Suppressor macrophage treated with lipopolysaccharide for 1 hour (primary cell): ENCODE measurements around the gene HBG1.
A peak's percentile ranks its signal among the peaks of the same experiment; 100 is the strongest.
"Not testable (repeated sequence)": the region's sequence is repeated elsewhere in the genome, so short reads cannot be mapped to it uniquely, and the experiment has no call there.

Source experiments
- DNase-seq, 3 donors: peaks; one replicate each; pipeline ENCODE4 v3.0.0-alpha.2; 2020 to 2022

The HBG1 gene

GRCh38 chr11:5249807-5250396 is at the start of gene HBG1:
Gene HBG1 (minus strand): TSS chr11:5249857. CDS start chr11:5249804, 53 bp downstream.
- DNase-seq = not testable (repeated sequence)

- DNase-seq = no peak
These were observed 48.8 kb upstream of the HBG1 start for GRCh38 chr11:5298451-5298850.

DNA sequence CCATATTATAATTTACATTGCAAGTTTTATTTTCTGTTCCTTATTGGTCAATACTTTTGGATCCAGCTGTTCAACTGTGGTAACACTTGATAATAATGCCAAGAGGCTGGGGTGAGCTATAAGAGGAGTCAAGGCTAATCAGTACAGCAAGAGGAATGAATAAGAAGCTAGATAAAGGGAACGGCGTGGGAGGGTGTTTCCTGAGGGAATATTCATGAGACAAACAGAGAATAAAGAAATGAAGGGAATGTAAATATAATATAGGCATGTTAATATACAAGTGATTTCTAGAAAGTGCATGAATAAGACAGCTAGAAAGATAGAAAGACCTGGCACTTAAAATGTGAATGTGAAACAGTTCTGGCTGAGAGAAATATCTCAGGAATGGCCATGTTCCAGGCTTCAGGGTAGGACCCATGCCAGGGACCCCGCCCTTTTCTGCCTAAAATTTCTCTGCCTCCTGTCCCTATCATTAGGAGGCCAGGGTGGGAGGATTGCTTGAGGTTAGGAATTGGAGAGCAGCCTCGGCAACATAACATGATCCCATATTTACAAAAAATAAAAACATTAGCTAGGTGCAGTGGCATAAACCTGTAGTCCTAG is 48.2 kb upstream of the HBG1 start:
- DNase-seq = no peak

- not testable (repeated sequence) for DNase-seq
These were observed 44.8 kb upstream of the HBG1 start for GRCh38 chr11:5294342-5294995.

DNA sequence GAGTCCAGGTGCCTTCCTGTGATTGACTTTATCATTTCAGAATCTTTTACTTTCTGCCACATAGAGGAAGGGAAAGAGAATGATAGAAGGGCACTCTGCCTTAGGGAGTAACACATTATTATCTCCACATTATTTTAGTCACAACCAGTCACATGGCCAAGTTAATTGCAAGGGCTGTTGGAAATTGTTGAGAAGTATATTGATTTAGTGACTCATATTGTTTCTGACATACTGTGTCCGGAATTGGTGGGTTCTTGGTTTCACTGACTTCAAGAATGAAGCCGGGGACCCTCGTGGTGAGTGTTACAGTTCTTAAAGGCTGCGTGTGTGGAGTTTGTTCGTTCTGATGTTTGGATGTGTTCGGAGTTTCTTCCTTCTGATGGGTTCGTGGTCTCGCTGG is 43.4 kb upstream of the HBG1 start:
- DNase-seq = no peak

- peak; percentile 11 to 39 (median 30) for DNase-seq
These were observed 41.7 kb upstream of the HBG1 start for GRCh38 chr11:5291207-5291838.

GRCh38 chr11:5290106-5290505 is 40.4 kb upstream of the HBG1 start:
- no peak for DNase-seq

DNA sequence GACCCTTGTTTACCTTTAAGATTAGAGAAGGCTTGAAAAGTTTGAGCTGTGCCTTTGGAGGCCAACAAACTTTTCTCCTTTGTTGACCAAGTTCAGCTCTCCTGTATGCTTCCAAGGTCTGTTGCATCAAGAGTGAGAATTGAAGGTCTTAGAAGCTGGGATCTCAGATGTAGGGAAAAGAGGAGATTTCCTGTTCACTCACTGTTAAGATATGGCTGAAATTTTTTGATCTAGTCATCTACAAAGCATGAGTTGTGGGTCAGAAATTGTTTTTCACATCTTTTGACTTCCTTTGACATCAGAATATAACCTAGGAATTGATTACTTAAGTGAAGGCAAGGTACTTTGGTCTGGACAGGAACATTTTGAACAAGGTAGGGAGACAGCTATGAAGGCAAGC is 40.0 kb upstream of the HBG1 start:
- no peak for DNase-seq

DNA sequence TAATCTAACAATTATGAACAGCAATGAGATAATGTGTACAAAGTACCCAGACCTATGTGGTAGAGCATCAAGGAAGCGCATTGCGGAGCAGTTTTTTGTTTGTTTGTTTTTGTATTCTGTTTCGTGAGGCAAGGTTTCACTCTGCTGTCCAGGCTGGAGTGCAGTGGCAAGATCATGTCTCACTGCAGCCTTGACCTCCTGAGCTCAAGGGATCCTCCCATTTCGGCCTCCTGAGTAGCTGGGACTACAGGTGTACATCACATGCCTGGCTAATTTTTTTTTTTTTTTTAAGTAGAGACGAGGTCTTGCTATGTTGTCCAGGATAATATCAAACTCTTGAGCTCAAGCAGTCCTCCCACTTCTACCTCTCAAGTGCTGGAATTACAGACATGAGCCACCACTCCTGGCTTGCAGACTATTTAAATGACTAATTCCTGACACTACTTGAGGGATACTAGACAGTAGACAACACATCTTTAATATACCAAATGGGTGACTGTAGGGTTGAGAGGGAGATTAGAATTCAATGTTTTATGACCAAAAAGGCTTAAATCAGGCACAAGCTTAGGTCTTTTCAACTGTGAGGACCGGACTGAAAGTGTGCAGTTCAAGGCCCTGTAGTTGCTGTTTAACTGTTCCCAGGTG is 39.4 kb upstream of the HBG1 start:
- no peak for DNase-seq

GRCh38 chr11:5288108-5288905 is 38.6 kb upstream of the HBG1 start:
- no peak for DNase-seq

DNA sequence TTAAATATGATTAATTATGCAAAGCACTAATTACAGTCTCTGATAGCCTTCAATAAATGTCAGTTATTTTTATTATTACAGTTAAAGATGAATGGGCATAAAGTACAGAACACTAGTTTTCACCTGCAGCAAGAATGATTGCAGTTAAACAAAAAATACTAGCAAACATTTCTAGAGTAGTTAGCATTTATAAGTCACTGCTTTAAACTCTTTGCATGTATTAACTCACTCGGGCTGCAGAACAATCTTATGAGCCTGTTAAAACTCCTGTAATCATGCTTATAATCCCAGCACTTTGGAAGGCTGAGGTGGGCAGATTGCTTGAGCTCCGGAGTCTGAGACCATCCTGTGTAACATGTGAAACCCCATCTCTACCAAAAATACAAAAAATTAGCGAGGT is 37.2 kb upstream of the HBG1 start:
- DNase-seq = no peak

DNA sequence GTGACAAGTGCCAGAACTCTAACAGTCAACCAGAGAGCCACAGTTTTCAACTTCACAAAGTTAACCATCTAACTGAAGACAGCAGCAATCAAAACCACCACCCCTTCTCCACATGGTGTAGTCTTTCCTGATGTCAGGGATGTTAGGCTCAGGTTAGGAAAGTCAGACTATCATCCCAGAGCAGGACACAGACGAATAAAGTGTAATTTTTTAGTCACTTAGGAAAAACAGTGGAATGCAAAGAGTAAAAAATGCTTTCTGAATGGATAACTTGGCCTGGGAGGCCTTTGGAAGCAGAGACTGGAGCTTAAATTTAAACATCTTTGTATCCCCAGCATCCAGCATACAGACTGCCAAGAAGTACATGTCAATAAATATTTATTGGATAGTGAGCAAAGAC is 36.7 kb upstream of the HBG1 start:
- DNase-seq = no peak

DNA sequence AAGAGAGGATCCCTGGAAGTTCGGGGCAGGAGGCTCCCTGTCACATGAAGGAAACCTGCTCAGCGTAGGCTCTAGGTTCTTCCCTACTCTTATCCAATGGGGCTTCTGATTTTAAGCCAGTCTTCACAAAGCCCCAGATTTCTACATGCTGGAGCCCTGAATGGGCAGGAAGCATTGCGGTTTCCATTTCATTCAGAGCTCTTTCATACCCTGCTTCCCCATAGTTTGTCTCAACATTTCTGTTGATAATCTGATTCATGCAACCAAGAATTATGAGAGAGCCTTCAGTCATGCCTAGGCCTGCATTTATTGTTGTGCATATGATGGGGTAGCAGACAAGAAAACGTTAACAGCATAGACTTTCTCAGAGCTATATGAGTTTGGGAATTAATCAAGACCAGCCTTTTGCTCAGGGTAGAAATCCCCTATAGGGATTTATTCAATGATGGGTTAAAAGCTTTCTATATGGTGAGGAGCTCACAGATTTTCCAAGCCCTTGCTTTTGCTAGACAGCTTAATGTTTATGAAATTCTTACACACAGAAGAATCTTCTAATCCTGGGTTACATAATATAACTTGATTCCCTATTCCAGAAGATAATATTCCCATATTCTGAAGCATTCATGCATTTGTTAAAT is 36.2 kb upstream of the HBG1 start:
- no peak for DNase-seq

GRCh38 chr11:5284637-5285036 is 35.0 kb upstream of the HBG1 start:
- no peak for DNase-seq

- no peak for DNase-seq
These were observed 34.2 kb upstream of the HBG1 start for GRCh38 chr11:5283882-5284281.

DNA sequence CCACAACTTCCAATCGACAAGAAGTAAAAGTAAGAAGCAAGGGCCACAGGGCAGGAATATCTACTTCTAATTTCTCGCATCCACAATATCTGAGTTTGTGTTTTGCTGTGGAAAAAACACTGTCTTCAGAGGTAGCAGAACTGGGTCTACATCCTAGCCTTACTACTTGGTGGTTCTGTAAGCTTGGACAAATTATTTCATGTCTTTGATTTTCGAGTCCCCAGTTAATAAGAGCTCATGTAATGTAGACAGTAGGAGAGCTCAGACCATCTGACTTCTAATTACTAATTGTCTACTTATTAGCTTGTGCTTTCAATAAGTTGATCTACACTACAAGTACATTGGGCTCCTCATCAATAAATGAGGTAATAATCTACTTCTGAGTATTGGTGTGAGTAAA is 33.4 kb upstream of the HBG1 start:
- DNase-seq = no peak

GRCh38 chr11:5282628-5283027 is 33.0 kb upstream of the HBG1 start:
- no peak for DNase-seq

GRCh38 chr11:5281596-5281995 is 31.9 kb upstream of the HBG1 start:
- DNase-seq = no peak

DNA sequence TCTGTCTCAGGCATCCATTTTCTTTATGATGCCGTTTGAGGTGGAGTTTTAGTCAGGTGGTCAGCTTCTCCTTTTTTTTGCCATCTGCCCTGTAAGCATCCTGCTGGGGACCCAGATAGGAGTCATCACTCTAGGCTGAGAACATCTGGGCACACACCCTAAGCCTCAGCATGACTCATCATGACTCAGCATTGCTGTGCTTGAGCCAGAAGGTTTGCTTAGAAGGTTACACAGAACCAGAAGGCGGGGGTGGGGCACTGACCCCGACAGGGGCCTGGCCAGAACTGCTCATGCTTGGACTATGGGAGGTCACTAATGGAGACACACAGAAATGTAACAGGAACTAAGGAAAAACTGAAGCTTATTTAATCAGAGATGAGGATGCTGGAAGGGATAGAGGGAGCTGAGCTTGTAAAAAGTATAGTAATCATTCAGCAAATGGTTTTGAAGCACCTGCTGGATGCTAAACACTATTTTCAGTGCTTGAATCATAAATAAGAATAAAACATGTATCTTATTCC is 31.0 kb upstream of the HBG1 start:
- DNase-seq = peak; percentile 83 to 91 (median 85)

GRCh38 chr11:5279471-5280090 is 29.9 kb upstream of the HBG1 start:
- no peak for DNase-seq

- DNase-seq = no peak
These were observed 28.2 kb upstream of the HBG1 start for GRCh38 chr11:5277807-5278382.
